ENCODE data around the gene LAMC3. TPM values are rescaled to one million over a fixed set of nuclear protein-coding genes. Genes with fewer than 3 reads are reported as not detected.

LAMC3 gene
- total RNA-seq, 1 experiment from 2014 or later = 0.36 TPM

GRCh38 chr9:131090025-131090787 lies 81.2 kb downstream of the LAMC3 start:
- H3K4me3 Mint-ChIP-seq (ENCODE audit: unreplicated experiment) = no peak overlapping the region
- CTCF ChIA-PET = no interaction called here
- no peaks in the 10 kb centered on the region for H3K27me3 ChIP-seq (replicated peaks; ENCODE audit: control insufficient read depth, insufficient read depth, low read length)
- intact Hi-C loops (cut with micrococcal nuclease; ENCODE audit: unreplicated experiment) = no loop called here
- H3K27me3 Mint-ChIP-seq (ENCODE audit: insufficient read depth, unreplicated experiment) = no peaks in the 10 kb centered on the region
- no TSS peak for BruUV-seq (replicated peaks)
- H3K4me3 ChIP-seq (ENCODE audit: low read depth, low read length) = no peak overlapping the region
- no peaks in the 10 kb centered on the region for H3K36me3 Mint-ChIP-seq (ENCODE audit: insufficient read depth, unreplicated experiment)
- H3K9me3 ChIP-seq = no peaks in the 10 kb centered on the region
- H3K9me3 Mint-ChIP-seq (ENCODE audit: unreplicated experiment) = no peaks in the 10 kb centered on the region
- no peak overlapping the region for H3K27ac Mint-ChIP-seq (ENCODE audit: unreplicated experiment)
- H3K4me1 ChIP-seq = no peaks in the 10 kb centered on the region
- H3K36me3 ChIP-seq (ENCODE audit: control insufficient read depth, insufficient read depth, low read length) = no peaks in the 10 kb centered on the region
- no peaks in the 10 kb centered on the region for H3K4me1 Mint-ChIP-seq (ENCODE audit: low read depth, unreplicated experiment)
- POLR2A ChIA-PET = no interaction called here
- TF ChIP-seq, protein P1, sequence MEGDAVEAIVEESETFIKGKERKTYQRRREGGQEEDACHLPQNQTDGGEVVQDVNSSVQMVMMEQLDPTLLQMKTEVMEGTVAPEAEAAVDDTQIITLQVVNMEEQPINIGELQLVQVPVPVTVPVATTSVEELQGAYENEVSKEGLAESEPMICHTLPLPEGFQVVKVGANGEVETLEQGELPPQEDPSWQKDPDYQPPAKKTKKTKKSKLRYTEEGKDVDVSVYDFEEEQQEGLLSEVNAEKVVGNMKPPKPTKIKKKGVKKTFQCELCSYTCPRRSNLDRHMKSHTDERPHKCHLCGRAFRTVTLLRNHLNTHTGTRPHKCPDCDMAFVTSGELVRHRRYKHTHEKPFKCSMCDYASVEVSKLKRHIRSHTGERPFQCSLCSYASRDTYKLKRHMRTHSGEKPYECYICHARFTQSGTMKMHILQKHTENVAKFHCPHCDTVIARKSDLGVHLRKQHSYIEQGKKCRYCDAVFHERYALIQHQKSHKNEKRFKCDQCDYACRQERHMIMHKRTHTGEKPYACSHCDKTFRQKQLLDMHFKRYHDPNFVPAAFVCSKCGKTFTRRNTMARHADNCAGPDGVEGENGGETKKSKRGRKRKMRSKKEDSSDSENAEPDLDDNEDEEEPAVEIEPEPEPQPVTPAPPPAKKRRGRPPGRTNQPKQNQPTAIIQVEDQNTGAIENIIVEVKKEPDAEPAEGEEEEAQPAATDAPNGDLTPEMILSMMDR (IDR thresholded peaks at IDR 0.05; ENCODE audit: insufficient read depth in 1 of 2, low read depth in 1 of 2, low read length in 1 of 2, severe bottlenecking in 1 of 2, unreplicated experiment in 1 of 2) = no peak
- no peak for DNase-seq

DNA sequence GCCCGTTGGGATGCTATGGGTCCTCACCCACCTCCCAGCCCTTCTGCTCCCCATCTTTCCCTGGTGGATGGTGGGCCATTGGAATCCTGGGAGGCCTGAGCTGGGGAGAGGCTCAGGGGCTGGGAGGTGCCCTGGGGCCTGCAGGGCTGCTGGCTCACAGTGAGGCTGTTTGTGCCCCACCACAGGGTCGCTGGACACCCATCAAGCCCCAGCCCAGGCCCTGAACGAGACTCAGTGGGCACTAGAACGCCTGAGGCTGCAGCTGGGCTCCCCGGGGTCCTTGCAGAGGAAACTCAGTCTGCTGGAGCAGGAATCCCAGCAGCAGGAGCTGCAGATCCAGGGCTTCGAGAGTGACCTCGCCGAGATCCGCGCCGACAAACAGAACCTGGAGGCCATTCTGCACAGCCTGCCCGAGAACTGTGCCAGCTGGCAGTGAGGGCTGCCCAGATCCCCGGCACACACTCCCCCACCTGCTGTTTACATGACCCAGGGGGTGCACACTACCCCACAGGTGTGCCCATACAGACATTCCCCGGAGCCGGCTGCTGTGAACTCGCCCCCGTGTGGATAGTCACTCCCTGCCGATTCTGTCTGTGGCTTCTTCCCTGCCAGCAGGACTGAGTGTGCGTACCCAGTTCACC lies 82.5 kb downstream of the LAMC3 start:
- no peak overlapping the region for H3K27ac Mint-ChIP-seq (ENCODE audit: unreplicated experiment)
- H3K27me3 ChIP-seq (replicated peaks; ENCODE audit: control insufficient read depth, insufficient read depth, low read length) = no peaks in the 10 kb centered on the region
- POLR2A ChIA-PET = no interaction called here

DNA sequence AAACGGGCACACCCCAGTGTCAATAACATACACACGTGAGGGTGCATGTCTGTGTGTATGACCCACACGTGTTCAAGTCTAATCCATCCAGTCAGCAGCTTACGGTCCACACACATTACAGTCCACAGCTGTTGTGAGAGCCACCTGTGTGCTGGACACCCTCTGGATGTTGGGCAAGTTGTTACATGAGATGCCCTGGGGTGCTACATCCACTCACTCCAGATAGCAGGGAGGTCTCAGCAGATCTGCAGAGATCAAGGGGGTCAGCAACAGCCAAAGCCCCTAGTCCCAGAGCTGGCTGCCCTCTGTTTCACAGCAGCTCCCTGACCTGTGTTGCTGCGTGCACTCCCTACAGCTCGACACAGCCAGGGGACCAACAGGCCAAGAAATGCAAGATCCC lies 83.1 kb downstream of the LAMC3 start:
- peaks cover 5% of the 10 kb centered on the region; the same call in 1 of the 2 replicates for H3K4me1 ChIP-seq
- H3K36me3 ChIP-seq (ENCODE audit: control insufficient read depth, insufficient read depth, low read length) = no peaks in the 10 kb centered on the region
- no peaks in the 10 kb centered on the region for H3K36me3 Mint-ChIP-seq (ENCODE audit: insufficient read depth, unreplicated experiment)
- no peaks in the 10 kb centered on the region for H3K9me3 Mint-ChIP-seq (ENCODE audit: unreplicated experiment)
- H3K4me3 ChIP-seq (ENCODE audit: low read depth, low read length) = no peak overlapping the region
- H3K27me3 ChIP-seq (replicated peaks; ENCODE audit: control insufficient read depth, insufficient read depth, low read length) = no peaks in the 10 kb centered on the region
- TF ChIP-seq, protein P1 (IDR thresholded peaks at IDR 0.05; ENCODE audit: insufficient read depth in 1 of 2, low read depth in 1 of 2, low read length in 1 of 2, severe bottlenecking in 1 of 2, unreplicated experiment in 1 of 2) = no peak
- POLR2A ChIA-PET = no interaction called here
- no peak for DNase-seq
- CTCF ChIA-PET = no interaction called here
- H3K27me3 Mint-ChIP-seq (ENCODE audit: insufficient read depth, unreplicated experiment) = no peaks in the 10 kb centered on the region
- no TSS peak for BruUV-seq (replicated peaks)
- no peaks in the 10 kb centered on the region for H3K4me1 Mint-ChIP-seq (ENCODE audit: low read depth, unreplicated experiment)
- no peak overlapping the region for H3K4me3 Mint-ChIP-seq (ENCODE audit: unreplicated experiment)
- intact Hi-C loops (cut with micrococcal nuclease; ENCODE audit: unreplicated experiment) = no loop called here
- H3K27ac Mint-ChIP-seq (ENCODE audit: unreplicated experiment) = no peak overlapping the region
- no peaks in the 10 kb centered on the region for H3K9me3 ChIP-seq

More for the DNA sequence above, 82.5 kb downstream of the LAMC3 start:
- BruUV-seq (replicated peaks) = no TSS peak
- Histone ChIP-seq H3K36me3 (ENCODE audit: control insufficient read depth, insufficient read depth, low read length) (no peaks in the 10 kb centered on the region), H3K4me3 (ENCODE audit: low read depth, low read length) (no peak overlapping the region), H3K9me3 (no peaks in the 10 kb centered on the region), H3K4me1 (peaks cover 5% of the 10 kb centered on the region; the same call in 1 of the 2 replicates)
- TF ChIP-seq, protein P1 (IDR thresholded peaks at IDR 0.05; ENCODE audit: insufficient read depth in 1 of 2, low read depth in 1 of 2, low read length in 1 of 2, severe bottlenecking in 1 of 2, unreplicated experiment in 1 of 2) = no peak
- CTCF ChIA-PET = interaction anchor here (0.5 kb wide), 1 partner anchor 607 kb away, joined by 3 read pairs; no protein-coding TSS in a partner anchor
- DNase-seq = no peak
- no peaks in the 10 kb centered on the region for H3K4me1 Mint-ChIP-seq (ENCODE audit: low read depth, unreplicated experiment)
- H3K4me3 Mint-ChIP-seq (ENCODE audit: unreplicated experiment) = no peak overlapping the region
- intact Hi-C loops (cut with micrococcal nuclease; ENCODE audit: unreplicated experiment) = no loop called here
- H3K9me3 Mint-ChIP-seq (ENCODE audit: unreplicated experiment) = no peaks in the 10 kb centered on the region
- H3K27me3 Mint-ChIP-seq (ENCODE audit: insufficient read depth, unreplicated experiment) = no peaks in the 10 kb centered on the region
- H3K36me3 Mint-ChIP-seq (ENCODE audit: insufficient read depth, unreplicated experiment) = no peaks in the 10 kb centered on the region
